NB4 (cell line): Measurements from ENCODE around the gene MARK2.

Experiments
- DNase-seq: peaks from one replicate; pipeline ENCODE4 v3.0.0; 2010; ENCODE audit warnings: low read depth
- H3K4me3 ChIP-seq: one replicate; pipeline ENCODE4 v1.5.1; 2011; ENCODE audit warnings: mild to moderate bottlenecking, low read depth, low read length, moderate library complexity
- CTCF ChIP-seq: IDR thresholded peaks from one replicate; pipeline ENCODE4 v1.5.1; 2012; ENCODE audit warnings: low read depth, low read length
- MAX ChIP-seq: IDR thresholded peaks from 2 replicates; pipeline ENCODE4 v1.6.1; 2011; ENCODE audit warnings: low read depth, low read length
- MYC ChIP-seq: IDR thresholded peaks from 2 replicates; pipeline ENCODE4 v1.6.1; 2011; ENCODE audit warnings: low read depth, low read length
- POLR2A ChIP-seq: IDR thresholded peaks from 2 replicates; pipeline ENCODE4 v1.6.1; 2011; ENCODE audit warnings: mild to moderate bottlenecking; ENCODE audit not compliant: insufficient read length; ENCODE audit errors: extremely low read depth

Gene MARK2

GRCh38 chr11:63893355-63893754 is 54.4 kb downstream of the MARK2 start:
- TF ChIP-seq CTCF (no peak), MAX (no peak), POLR2A (no peak), MYC (no peak)
- DNase-seq, result no peak
- no peak overlapping the region for H3K4me3 ChIP-seq

GRCh38 chr11:63896071-63896470 is 57.2 kb downstream of the MARK2 start:
- H3K4me3 ChIP-seq, result no peak overlapping the region
- no peak for DNase-seq
- TF ChIP-seq MAX (no peak), MYC (no peak), POLR2A (no peak), CTCF (no peak)

GRCh38 chr11:63897459-63898146 is 58.7 kb downstream of the MARK2 start:
- no peak for DNase-seq
- H3K4me3 ChIP-seq, result no peak overlapping the region
- TF ChIP-seq MAX (no peak), POLR2A (no peak), MYC (no peak), CTCF (no peak)

- TF ChIP-seq CTCF (peak; percentile 54), MAX (no peak)
- H3K4me3 ChIP-seq, result no peak overlapping the region
- DNase-seq, result peak; percentile 47
Measured at GRCh38 chr11:63901660-63902059, 62.8 kb downstream of the MARK2 start.

GRCh38 chr11:63903884-63904283 is 65.0 kb downstream of the MARK2 start:
- DNase-seq, result no peak
- no peak overlapping the region for H3K4me3 ChIP-seq
- TF ChIP-seq POLR2A (no peak), CTCF (no peak), MAX (no peak), MYC (no peak)

- no peak for DNase-seq
- no peak for TF ChIP-seq MYC
- TF ChIP-seq MAX, result no peak
- no peak for TF ChIP-seq CTCF
- TF ChIP-seq POLR2A, result no peak
- no peak overlapping the region for H3K4me3 ChIP-seq
Measured at GRCh38 chr11:63904743-63905142, 65.8 kb downstream of the MARK2 start.
